Neural crest cell (in vitro differentiated cells): ENCODE measurements around the gene MTRR. TPM values are rescaled to one million over a fixed set of nuclear protein-coding genes. Genes with fewer than 3 reads are reported as not detected.
A peak's percentile ranks its signal among the peaks of the same experiment; 100 is the strongest.

Experiments used
- DNase-seq: peaks from one replicate; pipeline ENCODE4 v3.0.0; 2021; ENCODE audit warnings: low read depth, mixed read lengths, low spot score
- H3K27ac Mint-ChIP-seq: one replicate; pipeline ENCODE4 v1.8.0; 2021; ENCODE audit warnings: mild to moderate bottlenecking, mixed read lengths; ENCODE audit not compliant: unreplicated experiment
- H3K27me3 Mint-ChIP-seq: 2 replicates; pipeline ENCODE4 v1.8.0; 2021; ENCODE audit warnings: low read depth, mild to moderate bottlenecking, mixed read lengths
- H3K36me3 Mint-ChIP-seq: 2 replicates; pipeline ENCODE4 v1.8.0; 2021; ENCODE audit warnings: low read depth, mild to moderate bottlenecking, mixed read lengths
- H3K4me1 Mint-ChIP-seq: 2 replicates; pipeline ENCODE4 v1.8.0; 2021; ENCODE audit warnings: mixed read lengths
- H3K4me3 Mint-ChIP-seq: one replicate; pipeline ENCODE4 v1.8.0; 2021; ENCODE audit warnings: mild to moderate bottlenecking, mixed read lengths
- H3K9me3 Mint-ChIP-seq: 2 replicates; pipeline ENCODE4 v1.8.0; 2021; ENCODE audit warnings: mixed read lengths
- total RNA-seq: library from RNA; stranded (reverse); gene quantifications from 2 replicates; pipeline ENCODE4 v1.2.1, GENCODE V29; 2021
- TF ChIP-seq, protein P1 (sequence below): fragments of 200-600 bp; sonication (generic); conservative IDR thresholded peaks from 2 replicates; pipeline ENCODE4 v1.5.0; 2021; ENCODE audit warnings: antibody characterized with exemption, mild to moderate bottlenecking

Gene MTRR
- total RNA-seq, 1 donor from 2014 or later = 43.3 TPM

DNA sequence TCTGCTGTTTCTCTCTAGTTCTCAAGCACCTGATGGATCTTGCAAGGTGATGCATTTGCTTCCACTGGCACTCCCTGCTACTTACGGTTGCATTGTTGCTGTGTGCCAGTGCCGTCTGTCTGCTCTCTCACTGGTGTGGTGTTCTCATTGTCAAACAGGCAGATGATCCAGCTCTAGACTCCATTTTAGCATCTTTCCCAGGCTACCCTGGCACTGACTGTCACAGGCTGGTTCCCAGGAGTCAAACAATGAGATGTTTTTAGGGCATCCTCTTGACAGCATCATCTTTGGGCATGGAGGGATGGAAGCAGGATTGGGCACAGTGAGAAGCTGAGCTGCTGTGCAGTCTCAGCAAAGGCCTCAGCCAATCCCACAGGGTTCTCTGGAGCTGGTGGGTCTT is 12.9 kb downstream of the MTRR start:
- Mint-ChIP-seq H3K36me3 (peaks cover 5% of the 10 kb centered on the region), H3K27ac (no peak overlapping the region), H3K4me1 (no peaks in the 10 kb centered on the region), H3K27me3 (no peaks in the 10 kb centered on the region), H3K9me3 (no peaks in the 10 kb centered on the region), H3K4me3 (no peak overlapping the region)
- TF ChIP-seq, protein P1, sequence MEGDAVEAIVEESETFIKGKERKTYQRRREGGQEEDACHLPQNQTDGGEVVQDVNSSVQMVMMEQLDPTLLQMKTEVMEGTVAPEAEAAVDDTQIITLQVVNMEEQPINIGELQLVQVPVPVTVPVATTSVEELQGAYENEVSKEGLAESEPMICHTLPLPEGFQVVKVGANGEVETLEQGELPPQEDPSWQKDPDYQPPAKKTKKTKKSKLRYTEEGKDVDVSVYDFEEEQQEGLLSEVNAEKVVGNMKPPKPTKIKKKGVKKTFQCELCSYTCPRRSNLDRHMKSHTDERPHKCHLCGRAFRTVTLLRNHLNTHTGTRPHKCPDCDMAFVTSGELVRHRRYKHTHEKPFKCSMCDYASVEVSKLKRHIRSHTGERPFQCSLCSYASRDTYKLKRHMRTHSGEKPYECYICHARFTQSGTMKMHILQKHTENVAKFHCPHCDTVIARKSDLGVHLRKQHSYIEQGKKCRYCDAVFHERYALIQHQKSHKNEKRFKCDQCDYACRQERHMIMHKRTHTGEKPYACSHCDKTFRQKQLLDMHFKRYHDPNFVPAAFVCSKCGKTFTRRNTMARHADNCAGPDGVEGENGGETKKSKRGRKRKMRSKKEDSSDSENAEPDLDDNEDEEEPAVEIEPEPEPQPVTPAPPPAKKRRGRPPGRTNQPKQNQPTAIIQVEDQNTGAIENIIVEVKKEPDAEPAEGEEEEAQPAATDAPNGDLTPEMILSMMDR = no peak
- DNase-seq = no peak

DNA sequence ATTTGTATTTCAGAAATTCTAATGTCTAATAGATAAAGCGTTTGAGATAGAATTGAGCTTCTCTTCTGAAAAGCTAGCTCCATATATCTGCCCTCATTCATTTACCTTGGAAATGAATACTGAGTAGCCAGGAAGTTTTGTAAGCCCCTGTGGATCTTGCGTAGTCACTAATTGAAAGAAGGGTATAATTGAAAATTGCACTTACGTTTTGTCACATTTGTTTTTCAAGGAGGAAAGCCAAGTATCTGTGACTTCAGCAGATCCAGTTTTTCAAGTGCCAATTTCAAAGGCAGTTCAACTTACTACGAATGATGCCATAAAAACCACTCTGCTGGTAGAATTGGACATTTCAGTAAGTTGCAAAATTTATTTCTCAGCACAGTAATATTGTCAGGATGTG is 14.0 kb downstream of the MTRR start:
- Mint-ChIP-seq H3K4me3 (no peak overlapping the region), H3K4me1 (peaks cover 3% of the 10 kb centered on the region), H3K27me3 (no peaks in the 10 kb centered on the region), H3K36me3 (peaks cover 5% of the 10 kb centered on the region), H3K27ac (no peak overlapping the region), H3K9me3 (no peaks in the 10 kb centered on the region)
- DNase-seq = no peak
- TF ChIP-seq, protein P1 = no peak

DNA sequence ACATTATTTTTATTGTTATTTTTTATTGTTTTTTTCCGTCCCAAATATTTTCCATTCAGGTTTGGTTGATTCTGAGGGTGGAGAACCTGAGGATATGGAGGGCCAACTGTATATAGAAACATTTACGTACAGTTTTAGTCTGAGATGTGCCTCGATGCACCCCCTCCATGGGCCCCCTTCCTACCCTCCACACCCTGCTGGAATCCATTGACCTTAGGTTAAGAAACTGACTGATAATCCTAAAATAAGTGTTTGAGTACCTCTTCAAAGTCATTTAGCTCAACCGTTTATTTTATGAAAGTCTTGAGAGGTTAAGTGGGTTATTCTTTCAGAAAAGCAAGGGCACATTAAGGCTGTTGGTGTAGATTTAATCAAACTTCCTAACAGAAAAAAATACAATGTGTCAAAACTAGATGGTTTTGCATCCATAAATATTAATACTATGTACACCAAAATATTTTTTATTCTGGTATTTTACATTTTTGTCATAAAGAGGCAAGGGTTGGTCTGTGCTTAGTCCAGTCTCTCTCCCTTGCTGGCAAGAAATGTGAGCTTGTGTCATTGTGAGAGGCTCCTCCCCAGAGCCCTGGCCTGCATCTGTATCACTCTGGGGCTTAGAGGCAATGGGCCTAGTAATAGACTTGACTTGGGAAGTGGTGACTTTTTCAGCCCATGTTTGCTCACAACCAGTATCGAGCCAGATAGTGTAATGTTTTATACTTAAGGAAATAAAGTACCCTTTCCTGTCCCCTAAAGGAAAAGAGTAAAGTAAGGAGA is 15.7 kb downstream of the MTRR start:
- Mint-ChIP-seq H3K36me3 (peaks cover 5% of the 10 kb centered on the region), H3K9me3 (no peaks in the 10 kb centered on the region), H3K4me3 (no peak overlapping the region), H3K27ac (no peak overlapping the region), H3K4me1 (peaks cover 3% of the 10 kb centered on the region), H3K27me3 (no peaks in the 10 kb centered on the region)
- TF ChIP-seq, protein P1 = no peak
- DNase-seq = no peak

DNA sequence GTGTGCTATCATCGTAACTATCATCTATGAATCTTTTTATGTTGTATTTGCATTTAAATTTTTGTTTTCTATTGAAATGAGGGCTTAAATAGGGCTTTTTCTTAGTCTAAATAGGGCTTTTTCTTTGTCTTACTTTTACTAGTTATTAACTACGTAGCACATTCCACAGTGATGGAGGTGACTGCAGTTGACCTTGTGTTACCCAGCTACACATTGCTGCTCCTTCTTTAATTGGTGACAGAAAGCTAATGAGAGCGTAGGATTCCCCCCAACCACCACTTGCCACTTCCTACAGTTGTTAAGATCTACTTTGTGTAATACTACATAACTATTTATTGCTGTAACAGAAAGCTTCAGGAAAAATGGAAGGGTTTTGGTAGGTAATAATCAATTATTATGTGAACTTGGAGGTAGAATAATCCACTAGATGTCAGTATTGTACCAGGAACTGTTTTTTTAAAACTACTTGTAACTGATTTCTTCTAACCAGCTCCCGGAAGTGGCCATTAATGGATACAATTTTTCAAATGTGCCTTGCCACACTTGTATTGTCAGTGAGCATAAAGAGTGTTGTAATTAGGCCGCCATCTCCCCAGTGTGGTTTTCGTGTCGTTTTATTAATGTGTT is 18.0 kb downstream of the MTRR start:
- no peak overlapping the region for H3K4me3 Mint-ChIP-seq
- DNase-seq = no peak
- no peak overlapping the region for H3K27ac Mint-ChIP-seq
- H3K36me3 Mint-ChIP-seq = peaks cover 9% of the 10 kb centered on the region
- H3K4me1 Mint-ChIP-seq = peaks cover 3% of the 10 kb centered on the region
- no peaks in the 10 kb centered on the region for H3K9me3 Mint-ChIP-seq
- TF ChIP-seq, protein P1 = peak; percentile 75
- H3K27me3 Mint-ChIP-seq = no peaks in the 10 kb centered on the region

DNA sequence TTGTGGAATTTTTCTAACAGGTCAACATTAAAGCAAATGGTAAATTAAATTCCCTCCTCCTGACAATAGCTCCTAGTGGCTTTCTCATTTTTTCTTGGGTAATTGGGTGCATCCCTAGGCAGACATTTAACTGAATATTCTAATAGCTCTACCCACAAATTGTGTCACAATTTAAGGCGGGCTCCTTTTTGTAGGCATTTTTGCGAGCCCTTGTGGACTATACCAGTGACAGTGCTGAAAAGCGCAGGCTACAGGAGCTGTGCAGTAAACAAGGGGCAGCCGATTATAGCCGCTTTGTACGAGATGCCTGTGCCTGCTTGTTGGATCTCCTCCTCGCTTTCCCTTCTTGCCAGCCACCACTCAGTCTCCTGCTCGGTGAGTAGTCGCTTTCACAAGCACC is 20.0 kb downstream of the MTRR start:
- H3K27me3 Mint-ChIP-seq = no peaks in the 10 kb centered on the region
- no peak overlapping the region for H3K4me3 Mint-ChIP-seq
- peaks cover 3% of the 10 kb centered on the region for H3K4me1 Mint-ChIP-seq
- no peaks in the 10 kb centered on the region for H3K9me3 Mint-ChIP-seq
- no peak overlapping the region for H3K27ac Mint-ChIP-seq
- H3K36me3 Mint-ChIP-seq = peaks cover 17% of the 10 kb centered on the region
- TF ChIP-seq, protein P1 = no peak
- no peak for DNase-seq
